Activated naive CD8-positive, alpha-beta T cell treated with anti-CD3 and anti-CD28 coated beads for 36 hours (primary cell): Measurements from ENCODE around the gene PDIA2. TPM values are rescaled to one million over a fixed set of nuclear protein-coding genes. Genes with fewer than 3 reads are reported as not detected.

ENCODE experiments used
- DNase-seq: peaks from one replicate; pipeline ENCODE4 v3.0.0; 2021
- H3K27ac Mint-ChIP-seq: one replicate; pipeline ENCODE4 v1.8.0; 2022; ENCODE audit warnings: mild to moderate bottlenecking, moderate library complexity, mixed read lengths
- H3K27me3 Mint-ChIP-seq: one replicate; pipeline ENCODE4 v1.8.0; 2022; ENCODE audit warnings: mild to moderate bottlenecking, mixed read lengths
- H3K36me3 Mint-ChIP-seq: one replicate; pipeline ENCODE4 v1.8.0; 2021; ENCODE audit warnings: mild to moderate bottlenecking, mixed read lengths
- H3K4me1 Mint-ChIP-seq: one replicate; pipeline ENCODE4 v1.8.0; 2021; ENCODE audit warnings: mixed read lengths
- H3K4me3 Mint-ChIP-seq: one replicate; pipeline ENCODE4 v1.8.0; 2022; ENCODE audit warnings: mild to moderate bottlenecking, moderate library complexity, mixed read lengths
- H3K9me3 Mint-ChIP-seq: one replicate; pipeline ENCODE4 v1.8.0; 2022; ENCODE audit warnings: mixed read lengths
- total RNA-seq, 2 experiments: library from RNA; stranded (reverse); gene quantifications; one replicate each; pipeline ENCODE4 v1.2.3, GENCODE V29; 2021

The PDIA2 gene
- total RNA-seq, 2 experiments from 2014 or later, result not detected

DNA sequence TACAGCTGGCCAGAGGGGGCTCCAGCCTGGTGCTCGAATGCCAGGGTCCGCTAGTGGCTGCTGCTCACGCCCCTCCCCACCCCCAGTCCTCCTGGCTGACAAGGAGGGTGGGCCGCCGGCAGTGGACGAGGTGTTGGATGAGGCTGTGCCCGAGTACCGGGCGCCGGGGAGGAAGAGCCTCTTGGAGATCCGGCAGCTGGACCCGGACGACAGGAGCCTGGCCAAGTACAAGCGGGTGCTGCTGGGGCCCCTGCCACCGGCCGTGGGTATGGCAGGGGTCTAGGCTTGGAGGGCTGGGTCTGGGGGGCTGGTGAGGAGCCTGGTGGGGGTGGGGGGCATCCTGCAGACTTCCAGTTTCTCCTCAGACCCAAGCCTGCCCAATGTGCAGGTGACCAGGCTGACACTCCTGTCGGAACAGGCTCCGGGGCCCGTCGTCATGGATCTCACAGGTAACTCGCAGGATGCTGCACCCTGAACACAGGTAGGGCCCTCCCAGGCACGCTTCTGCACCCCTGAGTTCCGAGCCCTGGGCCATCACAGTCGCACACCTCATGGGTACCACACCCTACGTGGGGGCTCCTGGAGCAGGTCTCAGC, 1.2 kb upstream of the PDIA2 start:
- peaks cover 30% of the 10 kb centered on the region for H3K27me3 Mint-ChIP-seq
- no peak for DNase-seq
- H3K4me1 Mint-ChIP-seq, result peaks cover 4% of the 10 kb centered on the region
- H3K36me3 Mint-ChIP-seq, result no peaks in the 10 kb centered on the region
- H3K9me3 Mint-ChIP-seq, result no peaks in the 10 kb centered on the region
- no peak overlapping the region for H3K4me3 Mint-ChIP-seq
- H3K27ac Mint-ChIP-seq, result no peak overlapping the region

DNA sequence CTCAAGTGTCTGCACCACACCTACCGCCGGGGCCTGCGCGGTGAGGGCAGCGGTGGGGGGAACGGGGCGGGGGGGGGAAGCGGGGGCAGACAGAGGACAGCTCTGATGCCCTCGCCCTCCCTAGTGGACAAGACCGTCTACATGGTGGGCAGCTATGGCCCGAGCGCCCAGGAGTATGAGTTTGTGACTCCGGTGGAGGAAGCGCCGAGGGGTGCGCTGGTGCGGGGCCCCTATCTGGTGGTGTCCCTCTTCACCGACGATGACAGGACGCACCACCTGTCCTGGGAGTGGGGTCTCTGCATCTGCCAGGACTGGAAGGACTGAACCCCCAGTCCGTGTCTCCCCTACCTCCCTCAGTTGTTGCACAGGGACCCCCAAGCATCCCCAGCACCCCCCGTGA, 473 bp upstream of the PDIA2 start:
- Mint-ChIP-seq H3K4me1 (peaks cover 4% of the 10 kb centered on the region), H3K9me3 (no peaks in the 10 kb centered on the region), H3K4me3 (no peak overlapping the region), H3K36me3 (no peaks in the 10 kb centered on the region), H3K27me3 (peaks cover 23% of the 10 kb centered on the region), H3K27ac (no peak overlapping the region)
- DNase-seq, result no peak

DNA sequence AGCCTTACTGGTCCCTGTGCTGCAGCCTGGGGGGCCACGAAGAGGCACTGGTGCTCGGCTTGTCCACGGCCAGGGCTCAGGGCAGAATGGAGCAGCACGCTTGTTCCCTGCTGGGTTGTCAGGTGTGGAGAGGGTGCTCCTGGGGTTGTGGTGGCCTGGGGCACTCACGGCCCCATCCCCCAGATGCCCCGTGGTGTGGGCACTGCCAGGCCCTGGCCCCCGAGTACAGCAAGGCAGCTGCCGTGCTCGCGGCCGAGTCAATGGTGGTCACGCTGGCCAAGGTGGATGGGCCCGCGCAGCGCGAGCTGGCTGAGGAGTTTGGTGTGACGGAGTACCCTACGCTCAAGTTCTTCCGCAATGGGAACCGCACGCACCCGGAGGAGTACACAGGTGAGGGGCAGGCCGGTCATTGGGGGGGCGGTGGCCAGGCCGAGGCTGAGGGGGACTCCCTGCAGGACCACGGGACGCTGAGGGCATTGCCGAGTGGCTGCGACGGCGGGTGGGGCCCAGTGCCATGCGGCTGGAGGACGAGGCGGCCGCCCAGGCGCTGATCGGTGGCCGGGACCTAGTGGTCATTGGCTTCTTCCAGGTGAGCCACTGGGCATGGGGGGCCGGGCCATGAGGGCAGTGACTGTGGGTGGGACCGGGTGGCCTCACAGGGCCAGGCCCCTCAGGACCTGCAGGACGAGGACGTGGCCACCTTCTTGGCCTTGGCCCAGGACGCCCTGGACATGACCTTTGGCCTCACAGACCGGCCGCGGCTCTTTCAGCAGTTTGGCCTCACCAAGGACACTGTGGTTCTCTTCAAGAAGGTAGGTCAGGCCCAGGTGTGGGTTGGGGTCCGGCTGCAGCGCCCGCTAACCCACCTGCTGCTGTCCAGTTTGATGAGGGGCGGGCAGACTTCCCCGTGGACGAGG, 1.5 kb downstream of the PDIA2 start:
- Mint-ChIP-seq H3K27ac (no peak overlapping the region), H3K27me3 (peaks cover 13% of the 10 kb centered on the region), H3K4me1 (no peaks in the 10 kb centered on the region), H3K4me3 (no peak overlapping the region), H3K9me3 (no peaks in the 10 kb centered on the region), H3K36me3 (peaks cover 3% of the 10 kb centered on the region)
- no peak for DNase-seq

DNA sequence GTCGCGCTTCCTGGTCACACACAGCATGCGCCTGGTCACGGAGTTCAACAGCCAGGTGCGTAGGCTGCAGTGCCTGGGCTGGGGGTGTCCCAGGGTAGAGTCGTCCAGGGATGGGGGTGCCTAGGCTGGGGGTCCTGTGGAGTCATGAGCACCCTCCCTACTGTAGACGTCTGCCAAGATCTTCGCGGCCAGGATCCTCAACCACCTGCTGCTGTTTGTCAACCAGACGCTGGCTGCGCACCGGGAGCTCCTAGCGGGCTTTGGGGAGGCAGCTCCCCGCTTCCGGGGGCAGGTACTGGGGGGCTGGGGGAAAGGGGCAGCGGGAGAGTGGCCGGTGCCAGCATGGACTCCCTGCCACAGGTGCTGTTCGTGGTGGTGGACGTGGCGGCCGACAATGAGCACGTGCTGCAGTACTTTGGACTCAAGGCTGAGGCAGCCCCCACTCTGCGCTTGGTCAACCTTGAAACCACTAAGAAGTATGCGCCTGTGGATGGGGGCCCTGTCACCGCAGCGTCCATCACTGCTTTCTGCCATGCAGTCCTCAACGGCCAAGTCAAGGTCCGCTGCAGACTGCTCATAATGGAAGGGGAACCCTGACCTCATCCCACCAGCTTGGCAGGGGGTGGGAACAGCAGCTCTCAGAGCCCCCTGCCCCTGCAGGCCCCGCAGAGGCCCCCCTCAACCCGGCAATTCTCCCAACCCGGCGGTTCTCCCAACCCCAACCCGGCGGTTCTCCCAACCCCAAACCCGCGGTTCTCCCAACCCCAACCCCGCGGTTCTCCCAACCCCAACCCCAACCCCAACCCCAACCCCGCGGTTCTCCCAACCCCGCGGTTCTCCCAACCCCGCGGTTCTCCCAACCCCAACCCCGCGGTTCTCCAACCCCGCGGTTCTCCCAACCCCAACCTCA, 2.4 kb downstream of the PDIA2 start:
- Mint-ChIP-seq H3K9me3 (no peaks in the 10 kb centered on the region), H3K36me3 (peaks cover 3% of the 10 kb centered on the region), H3K27me3 (peaks cover 13% of the 10 kb centered on the region), H3K4me1 (no peaks in the 10 kb centered on the region), H3K4me3 (no peak overlapping the region), H3K27ac (no peak overlapping the region)
- DNase-seq, result no peak

DNA sequence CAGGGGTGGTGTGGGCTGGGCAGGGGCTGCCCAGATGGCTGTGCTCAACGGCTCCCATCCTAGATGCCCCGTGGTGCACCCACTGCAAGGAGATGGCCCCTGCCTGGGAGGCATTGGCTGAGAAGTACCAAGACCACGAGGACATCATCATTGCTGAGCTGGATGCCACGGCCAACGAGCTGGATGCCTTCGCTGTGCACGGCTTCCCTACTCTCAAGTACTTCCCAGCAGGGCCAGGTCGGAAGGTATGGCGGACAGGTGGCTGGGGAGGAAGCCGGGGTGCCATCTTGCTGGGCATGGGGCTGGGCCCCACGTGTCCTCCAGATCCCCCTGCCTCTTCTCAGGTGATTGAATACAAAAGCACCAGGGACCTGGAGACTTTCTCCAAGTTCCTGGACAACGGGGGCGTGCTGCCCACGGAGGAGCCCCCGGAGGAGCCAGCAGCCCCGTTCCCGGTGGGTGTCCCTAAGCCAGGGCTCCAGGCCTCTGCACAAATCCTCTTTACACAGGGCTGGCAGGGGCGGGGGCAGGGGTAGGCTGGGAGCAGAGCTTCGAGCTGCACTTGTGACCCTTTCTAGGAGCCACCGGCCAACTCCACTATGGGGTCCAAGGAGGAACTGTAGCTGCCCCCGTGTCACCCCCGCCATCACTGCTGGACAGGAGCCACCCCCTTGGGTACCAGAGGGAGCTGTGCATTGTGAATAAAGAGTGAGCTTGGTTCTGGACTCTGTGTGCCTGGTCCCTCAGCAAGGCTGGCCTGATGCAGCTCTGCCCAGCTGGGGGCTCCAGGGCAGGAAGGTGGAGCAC, 3.7 kb downstream of the PDIA2 start:
- Mint-ChIP-seq H3K4me1 (no peaks in the 10 kb centered on the region), H3K9me3 (no peaks in the 10 kb centered on the region), H3K36me3 (peaks cover 3% of the 10 kb centered on the region), H3K27ac (no peak overlapping the region), H3K27me3 (peaks cover 3% of the 10 kb centered on the region), H3K4me3 (no peak overlapping the region)
- no peak for DNase-seq

DNA sequence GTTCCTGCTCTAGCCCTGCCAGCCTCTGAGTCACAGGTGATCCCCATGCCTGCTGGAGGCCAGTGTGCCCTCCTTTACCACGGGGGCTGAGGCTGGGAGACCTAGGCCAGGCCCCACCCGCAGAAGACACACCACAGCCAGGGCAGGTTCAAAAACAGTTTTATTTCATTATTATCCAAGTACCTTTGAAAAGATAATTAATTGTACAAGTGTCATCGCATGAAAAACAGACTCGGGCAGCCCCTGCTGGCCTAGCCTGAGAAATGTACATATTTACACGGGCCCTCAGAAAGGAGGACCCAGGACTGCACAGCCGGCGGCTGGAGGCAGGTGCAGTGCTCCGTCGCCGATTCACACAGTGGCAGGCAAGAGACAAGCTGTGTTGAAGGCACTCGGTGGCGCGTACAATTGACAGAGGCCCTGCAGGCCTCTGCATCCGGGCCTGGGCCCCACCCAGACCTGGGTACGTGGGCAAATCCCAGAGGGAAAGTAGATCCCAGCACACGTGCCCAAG, 4.4 kb downstream of the PDIA2 start:
- H3K27ac Mint-ChIP-seq, result no peak overlapping the region
- H3K27me3 Mint-ChIP-seq, result no peaks in the 10 kb centered on the region
- no peaks in the 10 kb centered on the region for H3K4me1 Mint-ChIP-seq
- DNase-seq, result no peak
- peaks cover 3% of the 10 kb centered on the region for H3K36me3 Mint-ChIP-seq
- H3K4me3 Mint-ChIP-seq, result no peak overlapping the region
- no peaks in the 10 kb centered on the region for H3K9me3 Mint-ChIP-seq

DNA sequence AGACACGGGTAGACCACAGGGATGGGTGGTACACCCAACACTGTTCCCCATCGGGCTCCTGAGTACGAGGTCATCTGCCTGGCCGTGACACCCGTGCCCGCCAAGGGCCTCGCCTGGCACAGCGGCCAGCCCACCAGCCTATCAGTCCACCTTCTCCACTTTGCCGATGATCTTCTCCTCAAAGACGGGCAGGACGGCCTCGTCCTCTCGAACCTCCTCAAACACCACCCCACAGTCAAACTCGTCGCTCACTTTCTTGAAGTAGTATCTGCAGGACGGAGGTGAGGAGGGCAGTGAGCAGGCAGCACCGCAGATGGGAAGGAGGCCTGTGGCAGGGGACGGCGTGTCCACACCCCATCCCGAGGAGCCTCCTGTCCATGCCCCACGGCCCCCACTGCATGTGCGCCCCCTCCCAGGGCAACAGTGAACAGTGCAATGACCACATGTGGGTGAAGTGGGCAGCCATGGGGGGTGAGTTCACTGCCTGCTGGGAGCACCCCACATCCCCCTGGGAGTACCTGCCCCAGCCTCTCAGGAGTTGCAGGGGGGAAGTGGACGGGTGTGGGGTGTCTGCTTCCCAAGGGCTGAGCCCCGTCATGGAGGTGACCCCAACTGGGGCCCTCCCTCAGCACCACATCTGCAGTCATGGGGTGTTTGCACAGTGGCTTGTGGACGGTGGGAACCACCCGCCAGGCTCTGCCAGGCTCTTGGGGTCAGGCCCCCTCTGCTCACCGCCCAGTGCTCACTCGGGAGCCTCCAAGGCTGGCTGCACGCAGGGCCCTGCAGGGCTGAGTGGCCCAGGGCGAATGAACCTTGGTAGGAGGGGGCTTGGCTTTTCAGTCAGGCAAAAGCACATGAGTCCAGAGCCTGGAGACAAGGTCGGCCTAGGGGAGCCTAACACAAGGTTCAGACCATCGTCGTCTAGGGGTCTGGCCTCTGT, 5.3 kb downstream of the PDIA2 start:
- Mint-ChIP-seq H3K4me1 (no peaks in the 10 kb centered on the region), H3K36me3 (peaks cover 3% of the 10 kb centered on the region), H3K4me3 (no peak overlapping the region), H3K27ac (no peak overlapping the region), H3K9me3 (no peaks in the 10 kb centered on the region), H3K27me3 (no peaks in the 10 kb centered on the region)
- DNase-seq, result no peak

DNA sequence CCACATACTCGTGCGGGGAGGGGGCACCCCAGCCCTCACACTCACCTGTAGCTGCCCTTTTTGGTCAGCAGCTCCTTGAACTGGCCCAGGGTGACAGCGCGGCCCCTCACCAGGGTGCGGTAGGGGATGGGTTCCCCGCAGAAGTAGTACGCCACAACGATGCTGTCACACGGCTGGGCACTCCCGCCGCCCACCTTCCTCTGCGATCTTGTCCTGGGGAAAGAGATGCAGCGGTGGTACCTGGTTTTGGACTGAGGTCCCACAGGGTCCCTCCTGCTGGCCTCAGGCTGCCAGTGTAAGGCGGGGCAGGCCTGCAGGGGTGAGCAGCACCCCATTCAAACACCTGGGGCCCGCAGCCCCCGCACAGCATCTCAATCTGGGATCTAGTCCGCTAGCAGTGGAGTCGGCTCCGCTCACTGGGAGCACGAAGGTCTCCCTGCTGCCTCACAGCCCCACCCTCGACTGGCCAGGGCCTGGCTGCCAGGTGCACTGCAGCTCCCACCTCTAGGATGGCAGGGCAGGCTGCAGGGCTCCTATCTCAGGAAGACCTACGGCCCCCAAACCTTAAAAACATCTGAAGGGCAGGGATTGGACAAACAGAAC, 6.5 kb downstream of the PDIA2 start:
- no peaks in the 10 kb centered on the region for H3K9me3 Mint-ChIP-seq
- no peak overlapping the region for H3K4me3 Mint-ChIP-seq
- peaks cover 7% of the 10 kb centered on the region for H3K36me3 Mint-ChIP-seq
- no peak overlapping the region for H3K27ac Mint-ChIP-seq
- no peak for DNase-seq
- no peaks in the 10 kb centered on the region for H3K4me1 Mint-ChIP-seq
- no peaks in the 10 kb centered on the region for H3K27me3 Mint-ChIP-seq

DNA sequence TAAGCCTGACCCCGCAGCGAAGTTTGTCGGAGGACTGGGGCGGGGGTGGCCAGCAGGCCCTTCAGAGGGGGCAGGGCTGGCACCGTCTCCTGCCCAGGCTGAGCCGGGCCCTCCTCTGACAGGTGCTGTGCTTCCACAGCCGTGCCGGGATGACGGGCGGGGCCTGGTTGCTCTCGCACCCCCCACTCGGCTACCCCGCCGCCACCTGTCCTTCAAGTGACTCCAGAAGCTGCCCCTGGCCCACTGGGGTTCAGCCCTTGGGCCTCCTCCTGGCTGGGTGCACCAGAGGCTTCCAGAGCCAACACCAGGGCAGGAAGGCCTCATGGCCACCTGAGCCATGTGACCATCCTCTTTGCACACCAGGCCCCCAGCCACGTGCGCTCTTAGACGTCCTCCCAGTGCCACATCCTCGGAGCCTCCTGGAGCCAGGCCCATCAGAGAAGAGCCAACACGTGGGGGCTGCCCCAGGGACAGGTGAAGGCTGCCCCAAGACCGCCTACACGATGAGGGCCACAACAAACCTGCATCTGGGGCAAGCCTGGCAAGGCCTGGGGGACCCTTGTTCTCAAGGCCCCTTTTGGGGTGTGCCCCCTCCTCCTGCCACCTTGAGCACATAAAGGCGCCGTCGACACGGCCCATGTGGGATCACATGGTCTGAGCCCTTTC, 7.2 kb downstream of the PDIA2 start:
- no peaks in the 10 kb centered on the region for H3K27me3 Mint-ChIP-seq
- H3K36me3 Mint-ChIP-seq, result peaks cover 7% of the 10 kb centered on the region
- no peak overlapping the region for H3K27ac Mint-ChIP-seq
- no peak overlapping the region for H3K4me3 Mint-ChIP-seq
- DNase-seq, result no peak
- no peaks in the 10 kb centered on the region for H3K4me1 Mint-ChIP-seq
- no peaks in the 10 kb centered on the region for H3K9me3 Mint-ChIP-seq

DNA sequence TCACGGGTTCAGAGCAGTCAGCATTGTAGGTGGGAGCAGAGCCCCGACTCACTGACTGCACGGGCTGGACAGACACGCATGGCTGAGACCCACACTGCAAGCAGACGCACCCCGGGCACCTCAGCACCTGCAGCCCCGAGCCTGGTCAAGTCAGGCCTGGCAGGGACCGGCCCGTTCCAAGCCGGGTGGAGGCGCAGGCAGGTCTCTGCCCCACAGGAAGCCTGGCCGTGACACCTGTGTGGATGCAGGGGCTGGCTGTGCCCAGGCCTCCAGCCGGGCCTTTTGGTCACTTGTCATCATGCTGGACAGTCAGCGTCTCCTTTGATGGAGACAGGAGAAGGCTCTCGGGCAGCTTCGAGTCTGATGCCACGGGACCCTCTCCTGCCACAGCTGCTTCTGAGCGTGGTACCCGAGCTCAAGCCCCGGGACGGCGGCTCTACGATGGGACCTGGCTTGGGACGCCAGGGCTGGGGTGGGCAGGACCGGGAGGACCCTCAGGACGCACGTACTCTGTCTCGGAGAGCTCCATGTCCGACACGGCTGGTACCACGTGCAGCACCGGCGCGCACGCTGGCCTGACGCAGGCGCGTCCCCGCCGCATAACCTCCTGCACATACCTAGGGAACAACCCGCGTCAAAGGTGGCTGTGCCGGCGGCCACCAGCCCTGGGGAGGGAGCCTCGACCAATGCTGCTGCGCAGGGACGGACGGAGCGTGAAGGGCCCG, 7.9 kb downstream of the PDIA2 start:
- H3K27me3 Mint-ChIP-seq, result no peaks in the 10 kb centered on the region
- no peaks in the 10 kb centered on the region for H3K9me3 Mint-ChIP-seq
- H3K36me3 Mint-ChIP-seq, result peaks cover 7% of the 10 kb centered on the region
- H3K4me1 Mint-ChIP-seq, result no peaks in the 10 kb centered on the region
- DNase-seq, result no peak
- H3K4me3 Mint-ChIP-seq, result no peak overlapping the region
- H3K27ac Mint-ChIP-seq, result no peak overlapping the region

DNA sequence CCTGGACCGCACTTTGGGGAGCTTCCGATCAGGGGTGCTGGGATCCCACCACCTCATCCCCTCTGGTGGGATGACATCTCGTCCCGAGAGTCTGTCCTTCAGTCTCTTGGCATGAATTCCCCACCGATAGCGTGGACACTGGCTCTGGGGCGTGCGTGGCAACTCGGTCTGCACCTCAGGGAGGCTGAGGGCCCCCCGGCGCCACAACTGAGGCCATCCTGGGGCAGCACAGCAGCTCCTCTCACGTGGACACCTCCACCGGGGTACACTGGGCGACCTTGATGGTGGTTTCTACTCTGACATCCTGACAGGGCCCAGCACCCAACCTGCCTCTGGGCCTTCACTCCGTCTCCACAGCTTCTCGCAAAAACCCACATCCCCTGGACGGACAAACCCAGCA, 8.6 kb downstream of the PDIA2 start:
- H3K4me3 Mint-ChIP-seq, result no peak overlapping the region
- H3K9me3 Mint-ChIP-seq, result no peaks in the 10 kb centered on the region
- no peaks in the 10 kb centered on the region for H3K4me1 Mint-ChIP-seq
- DNase-seq, result no peak
- no peaks in the 10 kb centered on the region for H3K27me3 Mint-ChIP-seq
- peaks cover 7% of the 10 kb centered on the region for H3K36me3 Mint-ChIP-seq
- no peak overlapping the region for H3K27ac Mint-ChIP-seq

DNA sequence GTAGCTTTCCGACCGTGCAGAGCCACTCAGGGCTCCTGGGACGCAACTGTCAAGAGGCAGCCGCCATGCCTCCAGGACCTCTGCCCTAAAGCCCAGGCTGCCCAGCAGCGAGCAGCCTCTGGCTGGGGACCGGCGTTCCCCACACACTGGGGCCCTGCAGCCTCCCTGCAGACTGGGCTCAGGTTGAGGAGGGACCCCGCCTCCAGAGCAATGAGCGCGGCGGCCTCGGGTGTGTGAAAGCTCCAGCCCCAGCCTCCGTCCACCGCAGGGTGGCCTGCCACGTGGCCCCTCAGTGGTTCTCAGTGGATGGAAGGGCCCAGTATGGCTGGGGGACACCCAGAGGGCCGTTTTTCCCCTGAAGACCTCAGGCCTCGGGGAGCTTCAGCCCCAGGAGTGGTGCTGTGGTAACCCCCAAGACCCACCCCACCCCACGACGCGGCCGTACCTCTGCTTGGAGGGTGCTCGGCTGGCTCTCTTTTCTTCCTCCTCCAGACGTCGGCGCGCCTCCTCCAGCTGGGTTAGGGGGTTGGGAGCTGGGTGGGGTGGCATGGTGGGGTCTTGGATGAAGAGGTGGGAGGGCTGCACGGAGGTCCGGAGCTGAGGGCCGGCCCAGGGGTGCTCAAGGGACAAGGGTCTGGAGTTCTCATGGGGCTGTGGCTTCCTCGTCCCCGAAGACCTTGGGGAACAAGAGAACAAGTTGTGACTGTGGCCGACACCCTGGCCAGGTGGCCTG, 10.2 kb downstream of the PDIA2 start:
- H3K9me3 Mint-ChIP-seq, result no peaks in the 10 kb centered on the region
- DNase-seq, result no peak
- H3K4me3 Mint-ChIP-seq, result no peak overlapping the region
- H3K27ac Mint-ChIP-seq, result no peak overlapping the region
- no peaks in the 10 kb centered on the region for H3K27me3 Mint-ChIP-seq
- H3K4me1 Mint-ChIP-seq, result no peaks in the 10 kb centered on the region
- peaks cover 3% of the 10 kb centered on the region for H3K36me3 Mint-ChIP-seq
